HepG2 (cell line): ENCODE data around the gene SDK1.

ENCODE experiments used
- MTA1 ChIP-seq: sonication (generic); formaldehyde crosslinking; IDR thresholded peaks from 2 replicates; pipeline ENCODE4 v1.4.0; 2020; ENCODE audit warnings: missing genetic modification reagents, mild to moderate bottlenecking, borderline replicate concordance
- POLR2A ChIP-seq, 2 experiments: IDR thresholded peaks; 2 replicates each; pipeline ENCODE4 v1.6.1; 2011; ENCODE audit warnings: low read depth in 2 of 2, low read length in 2 of 2, mild to moderate bottlenecking in 1 of 2, moderate library complexity in 1 of 2; ENCODE audit not compliant: insufficient read depth in 1 of 2
- RBFOX2 ChIP-seq: fragments of 200-400 bp; formaldehyde crosslinking; IDR thresholded peaks from 2 replicates; pipeline ENCODE4 v1.6.1; 2017; ENCODE audit warnings: low read depth, mild to moderate bottlenecking, low read length
- SRSF9 ChIP-seq: fragments of 200-400 bp; formaldehyde crosslinking; IDR thresholded peaks from 2 replicates; pipeline ENCODE4 v1.6.1; 2018; ENCODE audit warnings: borderline replicate concordance, mild to moderate bottlenecking, low read depth, low read length; ENCODE audit not compliant: insufficient read depth, poor library complexity, severe bottlenecking
- UBTF ChIP-seq: sonication (generic); formaldehyde crosslinking; IDR thresholded peaks from 2 replicates; pipeline ENCODE4 v1.4.0; 2020; ENCODE audit warnings: mild to moderate bottlenecking, missing genetic modification reagents
- USF2 ChIP-seq, 2 experiments: sonication (generic) in 1 of 2; formaldehyde crosslinking in 1 of 2; IDR thresholded peaks; 2 replicates each; pipeline versions ENCODE4 v1.5.1 to v1.6.1; 2011 to 2020; ENCODE audit warnings: borderline replicate concordance in 1 of 2, low read depth in 1 of 2, low read length in 1 of 2, mild to moderate bottlenecking in 1 of 2, missing genetic modification reagents in 1 of 2, moderate library complexity in 1 of 2
- ZNF263 ChIP-seq: sonication (generic); formaldehyde crosslinking; IDR thresholded peaks from 2 replicates; pipeline ENCODE4 v1.4.0; 2020; ENCODE audit warnings: missing genetic modification reagents
- TF ChIP-seq, protein P1 (sequence below): sonication (generic); formaldehyde crosslinking; IDR thresholded peaks from 2 replicates; pipeline ENCODE4 v1.5.0; 2020; ENCODE audit warnings: mild to moderate bottlenecking, missing genetic modification reagents, moderate library complexity

GRCh38 chr7:4045450-4045849, 744.4 kb downstream of the SDK1 start:
- TF ChIP-seq UBTF (no peak), USF2 (IDR thresholded peaks at IDR 0.05; ENCODE audit: low read depth, low read length) (no peak), USF2 (CRISPR knock-in tag; IDR thresholded peaks at IDR 0.05; ENCODE audit: borderline replicate concordance) (no peak), ZNF263 (CRISPR knock-in tag) (no peak), SRSF9 (no peak), RBFOX2 (no peak), POLR2A (IDR thresholded peaks at IDR 0.05; ENCODE audit: insufficient read depth in 1 of 2, low read depth in 2 of 2, low read length in 2 of 2) (no peak), MTA1 (CRISPR knock-in tag) (no peak)
- TF ChIP-seq, protein P1, sequence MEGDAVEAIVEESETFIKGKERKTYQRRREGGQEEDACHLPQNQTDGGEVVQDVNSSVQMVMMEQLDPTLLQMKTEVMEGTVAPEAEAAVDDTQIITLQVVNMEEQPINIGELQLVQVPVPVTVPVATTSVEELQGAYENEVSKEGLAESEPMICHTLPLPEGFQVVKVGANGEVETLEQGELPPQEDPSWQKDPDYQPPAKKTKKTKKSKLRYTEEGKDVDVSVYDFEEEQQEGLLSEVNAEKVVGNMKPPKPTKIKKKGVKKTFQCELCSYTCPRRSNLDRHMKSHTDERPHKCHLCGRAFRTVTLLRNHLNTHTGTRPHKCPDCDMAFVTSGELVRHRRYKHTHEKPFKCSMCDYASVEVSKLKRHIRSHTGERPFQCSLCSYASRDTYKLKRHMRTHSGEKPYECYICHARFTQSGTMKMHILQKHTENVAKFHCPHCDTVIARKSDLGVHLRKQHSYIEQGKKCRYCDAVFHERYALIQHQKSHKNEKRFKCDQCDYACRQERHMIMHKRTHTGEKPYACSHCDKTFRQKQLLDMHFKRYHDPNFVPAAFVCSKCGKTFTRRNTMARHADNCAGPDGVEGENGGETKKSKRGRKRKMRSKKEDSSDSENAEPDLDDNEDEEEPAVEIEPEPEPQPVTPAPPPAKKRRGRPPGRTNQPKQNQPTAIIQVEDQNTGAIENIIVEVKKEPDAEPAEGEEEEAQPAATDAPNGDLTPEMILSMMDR (CRISPR knock-in tag), result no peak
